ENCODE results near the gene ABCB9.

ABCB9 gene

DNA sequence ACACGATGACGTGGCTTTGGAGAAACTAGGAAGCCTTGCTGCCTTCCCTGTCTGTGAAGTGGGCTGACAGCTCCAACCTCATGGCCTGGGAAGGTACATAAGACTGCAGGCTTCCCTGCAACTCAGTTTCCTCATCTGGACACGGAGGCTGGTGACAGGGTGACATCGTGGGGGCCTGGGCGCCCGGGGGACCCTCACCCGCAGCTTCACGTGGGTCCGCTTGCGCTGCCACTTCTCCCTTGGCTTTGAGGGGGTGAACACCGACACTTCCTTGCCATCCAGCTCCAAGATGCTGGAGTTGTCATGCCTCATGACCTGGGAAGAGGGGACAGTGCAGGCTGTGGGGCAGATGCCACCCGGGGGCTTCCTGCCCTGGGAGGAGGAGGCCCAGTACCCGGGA lies 21.8 kb upstream of the ABCB9 start:
- TF ChIP-seq, protein P1, sequence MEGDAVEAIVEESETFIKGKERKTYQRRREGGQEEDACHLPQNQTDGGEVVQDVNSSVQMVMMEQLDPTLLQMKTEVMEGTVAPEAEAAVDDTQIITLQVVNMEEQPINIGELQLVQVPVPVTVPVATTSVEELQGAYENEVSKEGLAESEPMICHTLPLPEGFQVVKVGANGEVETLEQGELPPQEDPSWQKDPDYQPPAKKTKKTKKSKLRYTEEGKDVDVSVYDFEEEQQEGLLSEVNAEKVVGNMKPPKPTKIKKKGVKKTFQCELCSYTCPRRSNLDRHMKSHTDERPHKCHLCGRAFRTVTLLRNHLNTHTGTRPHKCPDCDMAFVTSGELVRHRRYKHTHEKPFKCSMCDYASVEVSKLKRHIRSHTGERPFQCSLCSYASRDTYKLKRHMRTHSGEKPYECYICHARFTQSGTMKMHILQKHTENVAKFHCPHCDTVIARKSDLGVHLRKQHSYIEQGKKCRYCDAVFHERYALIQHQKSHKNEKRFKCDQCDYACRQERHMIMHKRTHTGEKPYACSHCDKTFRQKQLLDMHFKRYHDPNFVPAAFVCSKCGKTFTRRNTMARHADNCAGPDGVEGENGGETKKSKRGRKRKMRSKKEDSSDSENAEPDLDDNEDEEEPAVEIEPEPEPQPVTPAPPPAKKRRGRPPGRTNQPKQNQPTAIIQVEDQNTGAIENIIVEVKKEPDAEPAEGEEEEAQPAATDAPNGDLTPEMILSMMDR (IDR thresholded peaks at IDR 0.05; ENCODE audit: insufficient read depth, low read length, missing control alignments): no peak
- CTCF ChIA-PET: interaction anchor here (1.4 to 6.0 kb wide), 2 partner anchors 249 to 254 kb away, joined by 3 to 27 read pairs; no protein-coding TSS in a partner anchor
- no peak for DNase-seq (ENCODE audit: low read depth, low spot score)
- POLR2A ChIA-PET: interaction anchor here (0.6 kb wide), 1 partner anchor 325 kb away, joined by 3 read pairs; no protein-coding TSS in a partner anchor
- H3K4me3 ChIP-seq (ENCODE audit: low read depth, low read length): no peak overlapping the region

DNA sequence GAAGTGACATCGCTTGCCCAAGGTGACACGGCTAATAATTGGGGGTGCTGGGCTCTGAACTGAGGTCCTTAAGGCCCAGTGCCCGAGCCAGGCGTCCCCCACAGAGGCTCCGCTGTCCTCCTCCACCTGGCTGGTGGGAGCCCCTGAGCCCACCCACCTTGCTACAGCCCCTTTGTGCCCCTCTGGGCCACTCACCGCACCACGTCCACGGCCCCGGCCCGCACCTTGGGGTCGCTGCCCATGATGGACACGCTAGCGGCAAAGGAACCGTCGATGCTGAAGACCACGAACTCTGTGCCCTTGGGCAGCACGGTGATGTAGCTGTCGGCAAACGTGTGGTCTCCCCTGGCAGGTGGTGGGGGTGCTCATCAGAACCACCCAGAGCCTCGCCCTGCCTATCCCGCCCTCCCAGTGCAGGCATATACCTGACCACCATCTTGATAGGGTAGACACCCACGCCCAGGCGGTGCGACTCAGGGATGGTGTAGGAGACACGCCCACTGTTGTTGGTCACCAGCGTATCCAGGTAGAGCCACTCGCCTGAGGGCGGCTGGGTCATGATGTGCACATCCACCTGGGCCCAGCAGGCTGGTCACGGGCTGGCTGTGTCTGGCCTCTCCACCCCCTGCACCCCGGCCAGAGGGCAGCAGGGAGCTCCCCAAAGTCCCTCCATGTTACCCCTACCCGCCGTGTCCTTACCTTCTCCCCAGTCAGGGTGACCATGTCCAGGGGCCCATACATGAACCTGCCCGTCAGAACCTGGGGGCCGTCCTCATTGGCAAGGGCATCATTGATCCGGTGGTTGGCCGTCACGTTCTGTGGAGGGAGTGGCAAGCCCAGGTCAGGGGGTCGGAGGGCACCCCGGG lies 21.1 kb upstream of the ABCB9 start:
- ChIA-PET CTCF (interaction anchor here (1.4 to 6.0 kb wide), 2 partner anchors 250 to 255 kb away, joined by 3 to 27 read pairs; no protein-coding TSS in a partner anchor), POLR2A (interaction anchor here (0.6 kb wide), 1 partner anchor 325 kb away, joined by 3 read pairs; no protein-coding TSS in a partner anchor)
- TF ChIP-seq, protein P1 (IDR thresholded peaks at IDR 0.05; ENCODE audit: insufficient read depth, low read length, missing control alignments): no peak
- no peak overlapping the region for H3K4me3 ChIP-seq (ENCODE audit: low read depth, low read length)
- no peak for DNase-seq (ENCODE audit: low read depth, low spot score)

DNA sequence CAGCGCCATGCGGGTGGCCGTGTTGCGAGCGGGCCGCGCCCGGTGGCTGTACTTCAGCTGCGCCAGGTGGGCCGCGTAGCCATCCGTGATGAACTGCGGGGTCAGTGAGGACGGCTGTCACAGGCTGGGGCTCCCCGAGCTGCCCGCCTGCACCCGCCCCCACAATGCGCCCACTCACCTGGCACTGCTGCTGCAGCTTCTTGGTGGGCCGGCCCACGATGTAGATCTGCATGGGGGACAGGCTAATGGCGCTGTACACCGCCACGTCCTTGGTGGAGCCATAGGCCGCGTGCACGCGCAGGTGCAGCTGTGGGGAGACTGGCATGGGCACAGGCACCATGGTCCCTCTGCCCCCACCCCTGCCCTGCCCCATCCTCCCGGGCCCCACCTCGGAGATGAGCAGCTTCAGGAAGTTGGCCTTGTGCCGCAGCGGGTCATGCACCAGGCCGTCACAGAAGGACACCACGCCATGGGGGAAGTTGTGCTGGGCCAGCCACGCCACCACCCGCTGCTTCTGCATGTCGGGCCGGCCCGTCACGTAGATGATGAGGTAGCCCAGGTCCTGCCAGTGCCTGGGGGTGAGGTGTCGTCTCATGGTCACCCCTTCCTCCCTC lies 20.1 kb upstream of the ABCB9 start:
- CTCF ChIA-PET: interaction anchor here (1.6 to 6.0 kb wide), 2 partner anchors 11 to 251 kb away, joined by 5 to 27 read pairs; partner anchors contain the start of gene OGFOD2
- TF ChIP-seq, protein P1 (IDR thresholded peaks at IDR 0.05; ENCODE audit: insufficient read depth, low read length, missing control alignments): no peak
- no peak overlapping the region for H3K4me3 ChIP-seq (ENCODE audit: low read depth, low read length)
- DNase-seq (ENCODE audit: low read depth, low spot score): no peak
- POLR2A ChIA-PET: no interaction called here

DNA sequence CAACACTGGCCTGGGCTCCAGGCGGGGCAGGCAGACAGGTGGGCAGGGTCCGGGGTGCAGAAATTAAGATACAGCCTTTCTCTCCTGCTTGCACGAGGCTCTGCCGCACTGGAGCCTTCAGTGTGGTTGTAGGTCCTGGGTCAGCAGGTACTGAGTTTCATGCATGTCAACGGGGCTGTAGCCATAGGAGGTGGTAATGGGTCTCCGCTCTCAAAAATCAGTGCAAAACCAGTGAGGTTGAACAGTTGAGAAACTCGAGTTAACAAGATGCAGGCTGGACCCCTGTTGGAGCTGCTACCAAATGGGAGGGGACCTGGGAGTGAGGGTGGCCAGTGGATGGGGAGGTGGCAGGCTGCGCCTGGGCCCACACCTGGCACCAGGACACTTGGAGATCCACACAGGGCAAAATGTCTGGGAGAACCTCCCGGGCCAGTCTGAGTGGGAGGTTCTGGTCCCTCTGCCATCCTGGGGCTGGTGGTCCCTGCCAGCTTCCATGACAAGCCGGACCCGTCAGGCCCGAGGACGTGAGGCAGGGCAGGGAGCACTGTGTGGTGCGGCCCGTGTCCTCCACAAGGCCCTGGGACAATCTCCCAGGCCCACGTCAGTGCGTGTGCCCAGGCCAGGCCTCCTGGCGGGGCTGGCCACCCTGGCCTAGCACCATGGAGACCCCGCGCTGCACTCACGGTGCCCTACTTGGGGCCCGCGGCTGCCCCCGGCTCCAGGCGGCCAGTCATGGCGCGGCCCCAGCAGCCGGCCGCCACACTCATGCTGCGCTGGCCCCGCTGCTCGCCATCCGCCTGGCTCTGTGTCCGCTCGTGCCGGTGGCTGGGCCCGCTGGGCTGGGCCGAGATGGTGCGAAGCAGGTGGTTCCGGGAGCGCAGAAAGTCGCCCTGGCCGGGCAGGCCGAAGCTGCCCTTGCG lies 19.3 kb upstream of the ABCB9 start:
- DNase-seq (ENCODE audit: low read depth, low spot score): no peak
- ChIA-PET CTCF (interaction anchor here (1.1 to 6.0 kb wide), 4 partner anchors 10 to 253 kb away, joined by 4 to 27 read pairs (median 4); partner anchors contain the start of gene OGFOD2), POLR2A (no interaction called here)
- H3K4me3 ChIP-seq (ENCODE audit: low read depth, low read length): no peak overlapping the region
- TF ChIP-seq, protein P1 (IDR thresholded peaks at IDR 0.05; ENCODE audit: insufficient read depth, low read length, missing control alignments): no peak

DNA sequence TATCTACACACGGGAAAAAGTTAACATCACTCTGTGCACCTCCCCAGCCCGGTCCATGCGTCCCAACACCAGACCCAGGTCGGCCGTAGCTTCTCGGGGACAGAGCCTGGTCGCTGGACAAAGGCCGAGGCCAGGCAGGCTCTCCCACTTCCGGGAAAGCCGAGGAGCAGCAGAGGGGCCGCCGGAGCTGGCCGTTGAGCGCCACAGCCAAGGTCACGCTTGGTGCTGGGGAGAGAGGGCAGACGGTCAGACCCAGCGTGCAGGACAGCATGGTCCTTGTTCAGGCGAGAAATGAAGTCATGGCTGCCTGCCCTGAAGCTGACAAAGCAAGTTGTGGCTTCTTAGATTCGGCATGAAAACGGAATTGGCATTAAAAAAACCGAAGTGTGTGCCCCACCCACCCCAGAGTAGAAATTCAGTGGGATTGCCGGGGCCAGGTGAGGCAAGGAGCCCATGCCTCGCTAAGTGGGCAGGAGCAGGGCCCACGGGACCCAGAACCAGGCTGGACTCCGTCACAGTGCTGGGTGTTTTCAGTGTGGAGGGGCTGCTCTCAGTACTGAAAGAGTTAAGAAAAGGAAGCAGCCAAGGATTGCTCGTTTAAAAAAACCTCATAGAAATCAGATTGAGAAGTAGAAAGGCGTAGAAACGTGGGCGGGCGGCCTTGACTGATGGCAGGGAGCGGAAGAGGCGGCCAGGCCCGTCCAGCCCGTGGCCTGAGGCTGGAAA lies 18.5 kb upstream of the ABCB9 start:
- POLR2A ChIA-PET: interaction anchor here (1.4 to 1.5 kb wide), 2 partner anchors 10 to 248 kb away, joined by 3 to 6 read pairs; partner anchors contain the start of genes MPHOSPH9, MTRFR and OGFOD2
- H3K4me3 ChIP-seq (ENCODE audit: low read depth, low read length): no peak overlapping the region
- CTCF ChIA-PET: interaction anchor here (1.1 to 1.6 kb wide), 3 partner anchors 10 to 253 kb away, joined by 4 to 5 read pairs (median 4); partner anchors contain the start of gene OGFOD2
- TF ChIP-seq, protein P1 (IDR thresholded peaks at IDR 0.05; ENCODE audit: insufficient read depth, low read length, missing control alignments): no peak
- DNase-seq (ENCODE audit: low read depth, low spot score): no peak

Measured in AG04449 (cell line).